Keratinocyte (primary cell): Measurements from ENCODE around the gene POU6F2. TPM values are rescaled to one million over a fixed set of nuclear protein-coding genes. Genes with fewer than 3 reads are reported as not detected.

ENCODE experiments used
- DNase-seq: peaks from one replicate; pipeline ENCODE4 v3.0.0-alpha.2; 2011; ENCODE audit warnings: low read depth, missing footprints, low spot score
- FAIRE-seq: peaks from 2 replicates; lab custom pipeline; 2011; peaks lifted over from hg19 to GRCh38; lab: Jason Lieb, UNC
- H2AFZ ChIP-seq: 2 replicates; pipeline ENCODE4 v1.6.0; 2012; ENCODE audit warnings: low read length, control low read depth, inconsistent platforms; ENCODE audit not compliant: control insufficient read depth
- H3K27ac ChIP-seq: 2 replicates; pipeline ENCODE4 v1.5.1; 2011; ENCODE audit warnings: low read length; ENCODE audit not compliant: control insufficient read depth, insufficient read depth
- H3K27me3 ChIP-seq: 3 replicates; pipeline ENCODE4 v1.6.0; 2011; ENCODE audit warnings: low read length; ENCODE audit not compliant: control insufficient read depth, insufficient read depth; ENCODE audit errors: extremely low read depth
- H3K36me3 ChIP-seq, 2 experiments: 2 replicates in 1 of 2; 3 replicates in 1 of 2; pipeline ENCODE4 v1.5.1; 2011; ENCODE audit warnings: low read length in 2 of 2, mild to moderate bottlenecking in 1 of 2; ENCODE audit not compliant: control insufficient read depth in 2 of 2, insufficient read depth in 2 of 2; ENCODE audit errors: extremely low read depth in 1 of 2
- H3K4me1 ChIP-seq: 3 replicates; pipeline ENCODE4 v1.5.1; 2011; ENCODE audit warnings: low read length; ENCODE audit not compliant: control insufficient read depth, insufficient read depth; ENCODE audit errors: extremely low read depth
- H3K4me2 ChIP-seq: 3 replicates; pipeline ENCODE4 v1.6.0; 2011; ENCODE audit warnings: low read depth, low read length; ENCODE audit not compliant: control insufficient read depth, insufficient read depth; ENCODE audit errors: extremely low read depth
- H3K4me3 ChIP-seq, 3 experiments: fragments of 200-600 bp in 1 of 3; sonication (generic) in 1 of 3; 2 replicates in 2 of 3; 3 replicates in 1 of 3; pipeline ENCODE4 v1.5.1; 2011 to 2016; ENCODE audit warnings: low read length in 3 of 3, mild to moderate bottlenecking in 3 of 3, control low read depth in 2 of 3, inconsistent platforms in 1 of 3, low read depth in 1 of 3, mixed read lengths in 1 of 3, mixed run types in 1 of 3, moderate library complexity in 1 of 3; ENCODE audit not compliant: control insufficient read depth in 2 of 3, insufficient read depth in 2 of 3; ENCODE audit errors: extremely low read depth in 1 of 3
- H3K79me2 ChIP-seq: 2 replicates; pipeline ENCODE4 v1.6.0; 2012; ENCODE audit warnings: low read length; ENCODE audit not compliant: control insufficient read depth, insufficient read depth
- H3K9ac ChIP-seq: 3 replicates; pipeline ENCODE4 v1.6.0; 2011; ENCODE audit warnings: low read length; ENCODE audit not compliant: control insufficient read depth, insufficient read depth; ENCODE audit errors: extremely low read depth
- H3K9me1 ChIP-seq: 3 replicates; pipeline ENCODE4 v1.6.0; 2011; ENCODE audit warnings: low read length; ENCODE audit not compliant: control insufficient read depth, insufficient read depth; ENCODE audit errors: extremely low read depth
- H3K9me3 ChIP-seq: 2 replicates; pipeline ENCODE4 v1.5.1; 2012; ENCODE audit warnings: low read depth, low read length; ENCODE audit not compliant: control insufficient read depth
- H4K20me1 ChIP-seq: 3 replicates; pipeline ENCODE4 v1.6.0; 2011; ENCODE audit warnings: low read length; ENCODE audit not compliant: control insufficient read depth, insufficient read depth; ENCODE audit errors: extremely low read depth
- CTCF ChIP-seq, 3 experiments: IDR thresholded peaks in 1 of 3; conservative IDR thresholded peaks in 1 of 3; optimal IDR thresholded peaks in 1 of 3; 2 replicates in 2 of 3; 3 replicates in 1 of 3; pipeline versions ENCODE3 to v1.5.1; 2011; ENCODE audit warnings: low read length in 3 of 3, mild to moderate bottlenecking in 3 of 3, moderate library complexity in 2 of 3, control low read depth in 1 of 3, inconsistent platforms in 1 of 3; ENCODE audit not compliant: insufficient read depth in 2 of 3; ENCODE audit errors: extremely low read depth in 1 of 3
- EZH2 ChIP-seq: IDR thresholded peaks from one replicate; pipeline ENCODE4 v1.6.1; 2012; ENCODE audit warnings: inconsistent platforms, mild to moderate bottlenecking, low read length, moderate library complexity
- dilution Hi-C: fragments of 300-500 bp; cut with MboI; formaldehyde crosslinking; loops from one replicate; pipeline ENCODE4 v1.7.0; 2020; ENCODE audit warnings: low sequenced_read_pairs; ENCODE audit not compliant: extremely low pct_ligation_motif_present
- polyA plus RNA-seq, 5 experiments: library from polyadenylated mRNA; depleted of rRNA in 3 of 5; stranded (reverse) in 3 of 5; stranded (forward) in 1 of 5; unstranded in 1 of 5; fragments of >200 nt; gene quantifications; 1 replicate in 1 of 5; 2 replicates in 3 of 5; 3 replicates in 1 of 5; pipeline versions ENCODE4 v1.2.1 to v1.2.3, GENCODE V29; 2011 to 2012; ENCODE audit warnings: missing spikeins in 2 of 5, low read depth in 1 of 5, low replicate concordance in 1 of 5

POU6F2 gene
- polyA plus RNA-seq, 1 donor (not counting 4 experiments of a cell fraction or from before 2014, with no cell fraction given): not detected

- no peaks in the 10 kb centered on the region for H3K36me3 ChIP-seq
- no peak overlapping the region for H3K27ac ChIP-seq
- TF ChIP-seq EZH2 (no peak), CTCF (optimal IDR thresholded peaks at IDR 0.05 in 1 of 3, IDR thresholded peaks at IDR 0.05 in 1 of 3, conservative IDR thresholded peaks at IDR 0.05 in 1 of 3; ENCODE audit: extremely low read depth in 1 of 3, insufficient read depth in 2 of 3, low read length in 3 of 3) (no peak)
- H3K4me3 ChIP-seq: no peak overlapping the region
- no peaks in the 10 kb centered on the region for H4K20me1 ChIP-seq
- H3K9me1 ChIP-seq: no peaks in the 10 kb centered on the region
- DNase-seq: no peak
- no peak overlapping the region for H3K4me2 ChIP-seq
- no peaks in the 10 kb centered on the region for H3K9me3 ChIP-seq
- H2AFZ ChIP-seq: no peak overlapping the region
- H3K27me3 ChIP-seq: no peaks in the 10 kb centered on the region
- H3K4me1 ChIP-seq: no peaks in the 10 kb centered on the region
- FAIRE-seq: no peak
- no peak overlapping the region for H3K9ac ChIP-seq
- H3K79me2 ChIP-seq: no peaks in the 10 kb centered on the region
- dilution Hi-C loops: no loop called here
Observed at GRCh38 chr7:39183796-39184195, 206.1 kb downstream of the POU6F2 start.

DNA sequence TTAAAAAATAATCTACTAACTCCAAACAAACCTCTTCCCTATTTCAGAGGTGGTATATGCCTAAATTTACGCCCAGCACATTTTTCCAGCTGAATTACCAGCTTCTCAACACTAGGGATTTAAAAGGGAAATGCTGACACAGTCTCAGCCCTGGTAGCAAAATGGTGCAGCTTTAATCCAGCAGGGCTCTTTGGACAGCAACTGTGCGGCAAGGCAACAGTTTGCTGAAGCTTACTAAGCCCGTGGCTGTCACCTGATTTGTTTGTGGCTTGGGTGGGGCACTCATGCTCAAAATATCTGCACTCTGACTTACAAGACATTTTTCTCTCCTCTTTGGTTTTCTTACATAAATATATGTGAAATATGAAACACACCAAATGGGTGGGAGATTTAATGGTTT lies 206.7 kb downstream of the POU6F2 start:
- no peak for TF ChIP-seq CTCF (optimal IDR thresholded peaks at IDR 0.05 in 1 of 3, IDR thresholded peaks at IDR 0.05 in 1 of 3, conservative IDR thresholded peaks at IDR 0.05 in 1 of 3; ENCODE audit: extremely low read depth in 1 of 3, insufficient read depth in 2 of 3, low read length in 3 of 3)
- TF ChIP-seq EZH2: no peak
- Histone ChIP-seq H3K4me2 (no peak overlapping the region), H3K27me3 (no peaks in the 10 kb centered on the region), H3K9me3 (no peaks in the 10 kb centered on the region), H4K20me1 (no peaks in the 10 kb centered on the region), H2AFZ (no peak overlapping the region), H3K4me3 (no peak overlapping the region), H3K9ac (no peak overlapping the region), H3K4me1 (no peaks in the 10 kb centered on the region), H3K9me1 (no peaks in the 10 kb centered on the region), H3K36me3 (no peaks in the 10 kb centered on the region), H3K79me2 (no peaks in the 10 kb centered on the region), H3K27ac (no peak overlapping the region)
- FAIRE-seq (no peak), DNase-seq (no peak)
- dilution Hi-C loops: no loop called here
